Tongue (tissue), 2 donors: ENCODE measurements around the gene USP22. TPM values are rescaled to one million over a fixed set of nuclear protein-coding genes. Genes with fewer than 3 reads are reported as not detected.

Source experiments
- DNase-seq: peaks from one replicate; pipeline ENCODE4 v3.0.0-alpha.2; 2015
- total RNA-seq: library from RNA; depleted of rRNA; stranded (reverse); fragments of >200 nt; gene quantifications from one replicate; pipeline ENCODE4 v1.2.3, GENCODE V29; 2014

The USP22 gene
- total RNA-seq, 1 donor from 2014 or later = 218 TPM

GRCh38 chr17:21046216-21046615 lies 3.4 kb upstream of the USP22 start:
- DNase-seq = no peak

GRCh38 chr17:21044971-21045370 lies 2.2 kb upstream of the USP22 start:
- DNase-seq = no peak

- DNase-seq = peak; percentile 99
Measured at GRCh38 chr17:21043296-21044232, 753 bp upstream of the USP22 start.

DNA sequence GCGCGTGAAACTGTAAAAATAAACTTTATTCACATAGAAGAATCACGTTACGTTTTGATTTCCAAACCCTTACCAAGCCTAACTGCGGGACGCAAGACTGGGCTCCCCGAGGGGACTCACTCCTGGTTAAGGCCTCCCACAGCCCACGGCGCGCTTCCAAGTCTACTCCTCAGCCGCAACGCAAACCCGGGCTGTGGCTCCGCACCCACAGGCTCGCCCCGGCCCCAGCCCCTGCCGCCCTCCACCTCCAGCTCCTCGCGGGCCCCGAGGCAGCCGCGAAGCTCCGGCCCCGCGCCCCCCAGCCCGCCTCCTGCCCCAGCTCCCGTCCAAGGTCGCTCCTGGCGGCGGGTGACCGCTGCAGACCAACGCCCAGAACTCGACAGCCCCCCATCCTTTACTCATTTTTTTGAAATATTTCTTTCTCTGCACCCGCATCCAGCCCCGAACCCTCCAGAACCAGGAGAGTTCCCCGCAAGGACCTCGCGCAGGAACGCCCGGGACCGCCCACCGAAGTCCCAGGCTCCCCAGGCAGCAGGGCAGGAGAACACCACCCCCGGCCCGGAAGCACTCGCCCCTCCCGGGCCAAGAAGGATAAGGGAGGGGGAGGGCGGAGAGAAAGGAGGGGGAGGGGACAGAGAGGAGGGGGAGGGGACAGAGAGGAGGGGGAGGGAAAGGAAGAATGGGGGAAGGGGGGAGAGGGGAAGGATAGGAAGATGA lies 912 bp downstream of the USP22 start:
- peak; percentile 94 for DNase-seq

DNA sequence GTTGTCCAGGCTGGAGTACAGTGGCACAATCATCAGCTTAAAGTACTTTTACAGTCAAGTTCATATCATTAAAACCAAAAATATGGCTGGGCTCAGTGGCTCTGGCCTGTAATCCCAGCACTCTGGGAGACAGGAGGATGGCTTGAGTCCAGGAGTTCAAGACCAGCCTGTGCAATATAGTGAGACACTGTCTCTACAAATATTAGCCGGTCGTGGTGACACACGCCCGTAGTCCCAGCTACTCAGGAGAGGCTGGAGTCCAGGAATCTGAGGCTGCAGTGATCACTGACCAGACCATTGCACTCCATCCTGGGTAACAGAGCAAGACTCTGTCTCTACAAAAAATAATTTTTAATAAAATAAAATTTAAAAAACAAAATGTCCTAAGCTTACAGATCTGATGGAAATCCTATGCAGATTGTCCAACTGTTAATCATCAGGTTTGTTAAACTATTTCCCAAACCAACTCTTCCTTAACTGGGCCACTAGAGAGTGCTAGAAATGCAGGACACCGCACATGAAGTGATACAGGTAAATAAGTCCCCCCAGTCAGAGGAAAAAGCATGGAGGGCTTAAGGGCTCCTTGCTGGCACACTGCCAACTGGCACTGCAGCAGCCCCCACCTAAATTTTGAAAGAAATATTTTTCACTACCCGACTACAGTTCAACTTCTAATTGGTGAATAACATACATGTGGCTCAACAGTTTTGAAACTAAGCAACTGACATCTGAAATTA lies 2.8 kb downstream of the USP22 start:
- DNase-seq = peak; percentile 75

GRCh38 chr17:21037117-21037803 lies 5.6 kb downstream of the USP22 start:
- DNase-seq = no peak

- DNase-seq = no peak
Measured at GRCh38 chr17:21036361-21036881, 6.4 kb downstream of the USP22 start.

DNA sequence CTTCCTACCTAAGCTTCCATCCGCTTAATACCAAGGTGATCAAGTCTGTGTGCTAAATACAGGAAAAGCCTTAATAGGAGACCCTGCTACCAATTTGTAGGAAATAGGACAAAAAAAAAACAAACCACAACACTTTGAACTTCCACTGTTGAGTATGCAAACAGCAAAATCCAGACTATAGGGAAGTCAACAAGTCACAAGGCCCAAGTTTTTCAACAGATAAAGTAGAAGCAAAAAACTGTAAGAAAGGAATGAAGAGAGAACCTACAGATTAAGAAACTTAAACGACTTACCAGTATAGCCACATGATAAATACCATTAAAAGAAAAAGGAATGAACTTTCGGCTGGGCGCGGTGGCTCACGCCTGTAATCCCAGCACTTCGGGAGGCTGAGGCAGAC lies 7.4 kb downstream of the USP22 start:
- no peak for DNase-seq

- no peak for DNase-seq
Measured at GRCh38 chr17:21034340-21035235, 8.2 kb downstream of the USP22 start.

- DNase-seq = no peak
Measured at GRCh38 chr17:21033350-21033749, 9.5 kb downstream of the USP22 start.

DNA sequence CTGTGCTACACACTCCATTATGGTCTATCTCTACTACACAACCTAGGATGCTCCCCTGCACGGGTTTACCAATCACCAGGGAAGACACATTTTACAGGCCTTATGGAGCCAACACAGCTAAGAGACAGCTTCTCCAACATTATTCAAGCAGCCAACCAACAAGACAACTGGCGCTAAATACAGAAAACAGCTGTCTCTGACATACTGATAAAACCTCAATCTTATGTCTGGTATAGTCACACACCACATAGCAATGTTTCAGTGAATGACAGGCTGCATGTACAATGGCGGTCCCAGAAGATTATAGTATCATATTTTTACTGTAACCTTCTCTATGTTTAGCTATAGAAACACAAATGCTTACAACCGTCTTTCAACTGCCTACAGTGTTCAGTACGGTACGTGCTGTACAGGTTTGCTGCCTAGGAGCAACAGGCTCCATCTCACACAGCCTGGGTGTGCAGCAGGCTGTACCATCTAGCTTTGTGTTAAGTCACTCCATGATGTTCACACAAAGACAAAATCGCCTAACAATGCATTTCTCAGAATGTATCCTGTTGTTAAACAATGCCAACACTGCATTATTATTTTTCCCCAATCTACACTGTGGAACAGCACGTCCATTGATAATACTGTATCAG lies 10.9 kb downstream of the USP22 start:
- peak; percentile 58 for DNase-seq

DNA sequence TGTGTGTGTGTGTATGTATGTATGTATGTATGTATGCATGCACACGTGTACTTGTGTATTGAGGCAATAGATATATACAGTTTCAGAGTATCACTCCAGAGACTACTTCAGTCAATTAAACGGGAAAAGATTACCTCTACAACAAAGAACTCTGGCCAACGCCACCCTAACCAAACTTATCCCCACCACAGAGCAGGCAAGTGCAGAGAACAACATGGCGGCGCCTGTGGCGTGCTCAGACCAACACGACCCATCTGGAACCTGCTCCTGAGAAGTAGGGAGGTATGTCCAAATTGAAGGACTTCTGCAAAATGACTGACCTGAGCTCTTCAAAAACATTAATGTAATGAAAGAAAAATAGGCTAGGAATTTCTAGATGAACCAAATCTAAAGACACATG lies 12.4 kb downstream of the USP22 start:
- no peak for DNase-seq

DNA sequence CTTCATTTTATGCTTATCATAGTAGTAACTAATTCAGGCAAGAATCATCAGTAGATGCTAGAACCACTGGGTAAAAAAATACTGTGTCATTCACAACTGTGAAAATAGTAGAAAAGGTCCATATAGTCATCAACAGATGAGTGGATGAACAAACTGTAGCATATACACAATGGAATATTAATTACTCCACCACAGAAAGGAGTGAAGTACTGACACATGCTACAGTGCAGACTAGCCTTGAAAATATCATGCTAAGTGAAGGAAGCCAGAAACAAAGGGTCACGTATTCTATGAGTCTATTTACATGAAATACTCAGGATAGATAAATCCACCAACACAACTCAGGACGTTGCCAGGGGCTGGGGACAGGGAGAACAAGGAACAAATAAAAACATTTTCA lies 13.3 kb downstream of the USP22 start:
- no peak for DNase-seq

GRCh38 chr17:21029036-21029435 lies 13.8 kb downstream of the USP22 start:
- DNase-seq = no peak

DNA sequence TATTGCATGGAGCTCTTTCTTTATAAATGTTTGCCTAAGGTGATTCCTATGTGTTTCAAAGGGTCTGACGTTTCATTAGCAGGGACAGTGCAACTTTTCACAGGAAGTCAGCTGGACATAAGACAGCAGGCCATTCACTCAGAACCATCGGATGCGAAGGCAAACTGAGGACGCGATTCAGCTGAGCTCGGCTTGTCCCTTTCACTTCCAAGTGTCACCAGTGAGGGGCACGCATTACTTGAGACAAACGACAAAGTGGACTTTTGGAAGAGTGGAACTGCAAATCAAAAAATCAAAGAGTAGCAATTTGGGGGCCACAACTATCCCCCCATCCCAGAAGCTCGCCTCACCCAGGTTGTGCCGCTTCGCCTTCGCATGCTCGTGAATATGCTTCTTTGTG lies 14.6 kb downstream of the USP22 start:
- DNase-seq = no peak

DNA sequence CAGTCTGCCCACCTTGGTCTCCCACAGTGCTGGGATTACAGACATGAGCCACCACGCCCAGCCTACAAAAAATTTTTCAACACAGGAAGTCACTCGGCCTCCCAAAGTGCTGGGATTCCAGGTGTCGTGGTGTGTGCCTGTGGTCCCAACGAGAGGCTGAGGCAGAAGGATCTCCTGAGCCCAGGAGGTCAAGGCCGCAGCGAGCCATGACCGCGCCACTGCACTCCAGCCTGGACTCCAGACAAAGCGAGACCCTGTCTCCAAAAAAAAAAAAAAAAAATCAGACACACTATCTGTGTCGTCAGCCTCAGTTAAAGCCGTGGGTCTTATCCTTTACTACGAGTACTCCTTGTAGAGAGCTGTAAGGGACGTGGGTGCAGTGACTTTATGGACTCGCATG lies 15.8 kb downstream of the USP22 start:
- DNase-seq = no peak

- no peak for DNase-seq
Measured at GRCh38 chr17:21025451-21025850, 17.4 kb downstream of the USP22 start.

DNA sequence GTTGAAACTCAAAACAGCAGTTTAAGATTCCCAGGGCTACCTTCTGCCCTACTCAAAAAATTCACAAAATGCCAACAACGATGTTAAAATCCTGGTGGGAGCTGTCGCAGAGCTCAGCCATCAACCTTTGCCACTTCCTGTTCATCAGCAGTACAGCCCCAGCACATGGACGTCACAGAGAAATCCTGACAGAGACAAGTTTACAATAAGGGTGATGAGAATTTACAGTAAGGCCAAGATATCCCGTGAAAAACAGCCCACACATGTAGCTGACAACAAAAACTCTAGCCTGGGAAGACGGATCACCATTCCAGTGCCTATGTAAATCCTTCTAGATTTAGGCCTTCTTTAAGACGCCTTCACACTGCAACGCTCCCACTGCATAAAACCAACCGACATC lies 18.8 kb downstream of the USP22 start:
- no peak for DNase-seq

GRCh38 chr17:21021208-21021803 lies 21.5 kb downstream of the USP22 start:
- no peak for DNase-seq

GRCh38 chr17:21020622-21021021 lies 22.2 kb downstream of the USP22 start:
- no peak for DNase-seq
